HepG2 (cell line): ENCODE data around the gene CDH13. TPM values are rescaled to one million over a fixed set of nuclear protein-coding genes. Genes with fewer than 3 reads are reported as not detected.

Experiments
- ATAC-seq: fragments of 200-7000 bp; cut with Tn5 transposase; 3 replicates; pipeline ENCODE4 v1.9.1; 2020; ENCODE audit warnings: mild to moderate bottlenecking, moderate library complexity
- BruUV-seq: library from RNA; stranded (reverse); fragments of 400-500 nt; replicated peaks from 2 replicates; lab custom pipeline; 2021; lab: Mats Ljungman, UMichigan
- CTCF ChIA-PET: fragments of 300-600 bp; formaldehyde crosslinking; extraction: SDS; loops from one replicate; lab custom pipeline; 2021; ENCODE audit warnings: low total read pairs, inconsistent platforms, low intra/inter-chr PET ratio; lab: Yijun Ruan, JAX
- POLR2A ChIA-PET: fragments of 350-600 bp; sonication (Branson Sonifier 250); formaldehyde crosslinking; loops from one replicate; lab custom pipeline; 2020; ENCODE audit warnings: antibody characterized with exemption, inconsistent platforms; lab: Yijun Ruan, JAX
- DNase-seq: peaks from one replicate; pipeline ENCODE4 v3.0.0-alpha.2; 2015; ENCODE audit warnings: low spot score
- FAIRE-seq: peaks from 3 replicates; lab custom pipeline; 2011; peaks lifted over from hg19 to GRCh38; lab: Jason Lieb, UNC
- H2AFZ ChIP-seq: one replicate; pipeline ENCODE4 v1.6.1; 2011; ENCODE audit warnings: low read length, inconsistent platforms
- H3K27ac ChIP-seq: fragments of 300-600 bp; 3 replicates; pipeline ENCODE4 v1.8.0; 2011; ENCODE audit warnings: mixed run types, mild to moderate bottlenecking, mixed read lengths, low read length, inconsistent platforms; ENCODE audit not compliant: insufficient read depth; ENCODE audit errors: extremely low read length
- H3K27me3 ChIP-seq, 2 experiments: fragments of 200-600 bp in 1 of 2; 2 replicates in 1 of 2; 3 replicates in 1 of 2; pipeline versions ENCODE4 v1.6.0 to v1.8.0; 2011; ENCODE audit warnings: low read length in 2 of 2, mild to moderate bottlenecking in 2 of 2, moderate library complexity in 2 of 2, inconsistent platforms in 1 of 2; ENCODE audit not compliant: insufficient read depth in 2 of 2, control insufficient read depth in 1 of 2
- H3K36me3 ChIP-seq, 2 experiments: fragments of 200-600 bp in 1 of 2; replicated peaks in 1 of 2; 2 replicates in 1 of 2; 3 replicates in 1 of 2; pipeline versions ENCODE4 v1.5.1 to v1.8.0; 2011; ENCODE audit warnings: low read length in 2 of 2, inconsistent platforms in 1 of 2; ENCODE audit not compliant: insufficient read depth in 2 of 2, control insufficient read depth in 1 of 2
- H3K4me1 ChIP-seq: 2 replicates; pipeline ENCODE4 v1.5.1; 2012; ENCODE audit warnings: low read length, inconsistent platforms; ENCODE audit not compliant: insufficient read depth
- H3K4me2 ChIP-seq: 2 replicates; pipeline ENCODE4 v1.6.0; 2011; ENCODE audit warnings: low read depth, low read length, inconsistent platforms
- H3K4me3 ChIP-seq, 3 experiments: fragments of 200-600 bp in 1 of 3; sonication (generic), shearing (Covaris generic) in 1 of 3; replicated peaks in 1 of 3; 2 replicates each; pipeline ENCODE4 v1.5.1; 2011 to 2016; ENCODE audit warnings: low read length in 3 of 3, inconsistent platforms in 2 of 3, low read depth in 2 of 3, mild to moderate bottlenecking in 2 of 3, control low read depth in 1 of 3, mixed read lengths in 1 of 3; ENCODE audit not compliant: insufficient read depth in 1 of 3
- H3K79me2 ChIP-seq: one replicate; pipeline ENCODE4 v1.6.1; 2011; ENCODE audit warnings: low read length, inconsistent platforms; ENCODE audit not compliant: insufficient read depth
- H3K9ac ChIP-seq: 2 replicates; pipeline ENCODE4 v1.6.0; 2011; ENCODE audit warnings: mild to moderate bottlenecking, low read depth, low read length, inconsistent platforms; ENCODE audit not compliant: insufficient read depth
- H3K9me3 ChIP-seq: 2 replicates; pipeline ENCODE4 v1.5.1; 2012; ENCODE audit warnings: mild to moderate bottlenecking, low read length
- H4K20me1 ChIP-seq: 2 replicates; pipeline ENCODE4 v1.6.0; 2011; ENCODE audit warnings: inconsistent platforms, mild to moderate bottlenecking, low read length, moderate library complexity; ENCODE audit not compliant: insufficient read depth
- HNRNPH1 ChIP-seq: fragments of 200-400 bp; formaldehyde crosslinking; optimal IDR thresholded peaks from 2 replicates; pipeline ENCODE3; 2017; ENCODE audit warnings: mild to moderate bottlenecking, low read depth, low read length
- SALL1 ChIP-seq: sonication (generic); formaldehyde crosslinking; IDR thresholded peaks from 2 replicates; pipeline ENCODE4 v1.8.0; 2022; ENCODE audit warnings: mild to moderate bottlenecking, missing genetic modification reagents
- ZNF224 ChIP-seq: sonication (generic); formaldehyde crosslinking; IDR thresholded peaks from 2 replicates; pipeline ENCODE4 v1.5.0; 2020; ENCODE audit warnings: mild to moderate bottlenecking, missing genetic modification reagents
- ZNF232 ChIP-seq: sonication (generic); formaldehyde crosslinking; IDR thresholded peaks from 2 replicates; pipeline ENCODE4 v1.4.0; 2020; ENCODE audit warnings: missing genetic modification reagents, borderline replicate concordance
- WGBS: methylation state at CpG from one replicate; pipeline ENCODE4 v1.1.6; 2017; ENCODE audit warnings: low lambda C conversion rate; 5-methylcytosine and 5-hydroxymethylcytosine counted together
- in situ Hi-C: cut with HindIII; loops from 2 replicates; pipeline ENCODE4 v1.10.0; 2017; ENCODE audit warnings: low pct_unique_long_range_greater_than_20kb; ENCODE audit not compliant: extremely low pct_ligation_motif_present
- intact Hi-C: fragments of 100-400 bp; cut with micrococcal nuclease; formaldehyde crosslinking; loops from one replicate; pipeline ENCODE4 v1.10.0; 2022; ENCODE audit not compliant: unreplicated experiment
- polyA plus RNA-seq, 8 experiments: library from polyadenylated mRNA; depleted of rRNA in 3 of 8; stranded (reverse) in 7 of 8; unstranded in 1 of 8; fragments of >200 nt; fragmentation: Illumina TruSeq in 4 of 8; extraction: Trizol in 4 of 8; gene quantifications; 2 replicates each; pipeline versions ENCODE4 v1.2.1 to v1.2.3, GENCODE V29; 2011 to 2016; ENCODE audit warnings: low read depth in 4 of 8, missing spikeins in 1 of 8, mixed read lengths in 1 of 8; ENCODE audit not compliant: insufficient read depth in 1 of 8
- total RNA-seq, 5 experiments: library from RNA; depleted of rRNA; stranded (reverse); fragments of >200 nt; fragmentation: Illumina TruSeq; extraction: Trizol; gene quantifications; 2 replicates each; pipeline ENCODE4 v1.2.3, GENCODE V29; 2016; ENCODE audit warnings: low read depth in 1 of 5
- TF ChIP-seq, protein P1 (sequence below): sonication (generic); formaldehyde crosslinking; IDR thresholded peaks from 2 replicates; pipeline ENCODE4 v1.4.0; 2020; ENCODE audit warnings: missing genetic modification reagents, mild to moderate bottlenecking, borderline replicate concordance

Gene CDH13
- total and polyA plus RNA-seq, 2 of the 13 experiments (the other 11 are each of a cell fraction or from before 2014, with no cell fraction given): not detected

DNA sequence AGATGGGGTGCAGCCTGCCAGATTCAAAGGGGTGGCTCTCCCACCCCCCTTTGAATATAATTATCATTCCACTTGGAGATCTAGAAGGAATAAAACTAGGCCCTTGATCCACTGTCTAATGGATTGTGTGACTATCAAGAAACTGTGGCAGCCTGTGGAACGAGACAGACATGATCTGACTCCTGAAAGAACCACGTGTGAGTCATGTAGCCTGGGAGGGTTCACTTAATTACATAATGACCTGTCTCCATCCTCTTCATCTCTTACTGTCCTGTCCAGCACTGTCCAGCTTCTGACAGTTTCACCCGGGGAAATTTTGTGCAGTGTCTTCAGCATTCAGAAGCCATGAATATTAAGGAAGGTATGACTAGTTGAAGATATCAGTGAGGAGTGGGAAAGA is 43.3 kb upstream of the CDH13 start:
- H3K79me2 ChIP-seq: no peaks in the 10 kb centered on the region
- in situ Hi-C loops: loop anchor here (5.0 kb wide), 1 partner anchor 321 kb away; no protein-coding TSS in a partner anchor
- H3K4me3 ChIP-seq: no peak overlapping the region
- ATAC-seq (no peak), DNase-seq (no peak), FAIRE-seq (no peak)
- peaks cover 0 to 3% of the 10 kb centered on the region in 2 experiments; a peak in 1 of 5 replicates for H3K27me3 ChIP-seq
- ChIA-PET POLR2A (no interaction called here), CTCF (no interaction called here)
- no peak overlapping the region for H3K27ac ChIP-seq
- H3K4me2 ChIP-seq: no peak overlapping the region
- BruUV-seq: no TSS peak
- TF ChIP-seq HNRNPH1 (no peak), ZNF232 (CRISPR knock-in tag) (no peak), SALL1 (CRISPR knock-in tag) (no peak), ZNF224 (CRISPR knock-in tag) (no peak)
- TF ChIP-seq, protein P1, sequence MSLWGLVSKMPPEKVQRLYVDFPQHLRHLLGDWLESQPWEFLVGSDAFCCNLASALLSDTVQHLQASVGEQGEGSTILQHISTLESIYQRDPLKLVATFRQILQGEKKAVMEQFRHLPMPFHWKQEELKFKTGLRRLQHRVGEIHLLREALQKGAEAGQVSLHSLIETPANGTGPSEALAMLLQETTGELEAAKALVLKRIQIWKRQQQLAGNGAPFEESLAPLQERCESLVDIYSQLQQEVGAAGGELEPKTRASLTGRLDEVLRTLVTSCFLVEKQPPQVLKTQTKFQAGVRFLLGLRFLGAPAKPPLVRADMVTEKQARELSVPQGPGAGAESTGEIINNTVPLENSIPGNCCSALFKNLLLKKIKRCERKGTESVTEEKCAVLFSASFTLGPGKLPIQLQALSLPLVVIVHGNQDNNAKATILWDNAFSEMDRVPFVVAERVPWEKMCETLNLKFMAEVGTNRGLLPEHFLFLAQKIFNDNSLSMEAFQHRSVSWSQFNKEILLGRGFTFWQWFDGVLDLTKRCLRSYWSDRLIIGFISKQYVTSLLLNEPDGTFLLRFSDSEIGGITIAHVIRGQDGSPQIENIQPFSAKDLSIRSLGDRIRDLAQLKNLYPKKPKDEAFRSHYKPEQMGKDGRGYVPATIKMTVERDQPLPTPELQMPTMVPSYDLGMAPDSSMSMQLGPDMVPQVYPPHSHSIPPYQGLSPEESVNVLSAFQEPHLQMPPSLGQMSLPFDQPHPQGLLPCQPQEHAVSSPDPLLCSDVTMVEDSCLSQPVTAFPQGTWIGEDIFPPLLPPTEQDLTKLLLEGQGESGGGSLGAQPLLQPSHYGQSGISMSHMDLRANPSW (CRISPR knock-in tag): no peak
- no peaks in the 10 kb centered on the region for H4K20me1 ChIP-seq
- H3K4me1 ChIP-seq: no peaks in the 10 kb centered on the region
- no peak overlapping the region for H2AFZ ChIP-seq
- H3K9ac ChIP-seq: no peak overlapping the region
- no peaks in the 10 kb centered on the region for H3K9me3 ChIP-seq
- no peaks in the 10 kb centered on the region for H3K36me3 ChIP-seq
- 0% methylated on average over 3 of the region's 3 CpGs for WGBS
- intact Hi-C loops: loop anchor here (10.0 kb wide), 1 partner anchor 129 kb away; no protein-coding TSS in a partner anchor
